Left colon (tissue), 2 donors: ENCODE results near the gene MAB21L3. TPM values are rescaled to one million over a fixed set of nuclear protein-coding genes. Genes with fewer than 3 reads are reported as not detected.

Experiments
- ATAC-seq: fragments of 200-7000 bp; cut with Tn5 transposase; one replicate; pipeline ENCODE4 v1.9.1; 2020; ENCODE audit warnings: mild to moderate bottlenecking, moderate library complexity
- DNase-seq, 2 donors: peaks; one replicate each; pipeline ENCODE4 v3.0.0-alpha.2; 2020
- intact Hi-C, 2 donors: fragments of 100-400 bp; cut with DNase I in 1 of 2; cut with micrococcal nuclease in 1 of 2; formaldehyde crosslinking; loops; one replicate each; pipeline versions ENCODE4 v1.11.2 to v1.14.0; 2022; cut with DNase I, micrococcal nuclease
- total RNA-seq, 2 donors: library from RNA; stranded (reverse); fragmentation: NEBNext Ultra II Directional; extraction: Animal tissue kit (Norgen Biotek cat#: 25700); gene quantifications; one replicate each; pipeline ENCODE4 v1.2.1, GENCODE V29; 2021
- donor health status: DM: no; HTN: no; CAD: no.
- donor health status: DM: yes; HTN: yes; CAD: no.

MAB21L3 gene
- total RNA-seq, 2 donors from 2014 or later: 4.7 to 5.7 TPM

DNA sequence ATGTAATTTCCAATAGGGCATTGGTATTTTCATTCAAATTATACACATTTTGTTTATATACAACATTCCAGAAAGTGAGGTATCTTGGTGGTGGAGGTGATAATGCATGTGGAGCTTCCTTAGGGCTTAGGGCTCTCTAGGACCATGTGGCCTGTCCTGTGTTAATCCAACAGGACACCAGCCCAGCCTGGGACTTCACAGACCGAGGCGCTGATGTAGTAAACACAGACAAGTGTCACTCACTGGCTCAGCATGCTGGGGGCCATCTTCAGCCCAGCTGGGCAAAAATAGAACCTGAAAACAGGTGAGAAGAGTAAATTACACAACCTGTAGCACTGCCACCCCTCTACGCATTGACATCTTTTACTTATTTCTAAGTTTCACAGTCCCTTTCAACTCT is 66.7 kb downstream of the MAB21L3 start:
- intact Hi-C loops: no loop called here
- DNase-seq (no peak), ATAC-seq (no peak)

DNA sequence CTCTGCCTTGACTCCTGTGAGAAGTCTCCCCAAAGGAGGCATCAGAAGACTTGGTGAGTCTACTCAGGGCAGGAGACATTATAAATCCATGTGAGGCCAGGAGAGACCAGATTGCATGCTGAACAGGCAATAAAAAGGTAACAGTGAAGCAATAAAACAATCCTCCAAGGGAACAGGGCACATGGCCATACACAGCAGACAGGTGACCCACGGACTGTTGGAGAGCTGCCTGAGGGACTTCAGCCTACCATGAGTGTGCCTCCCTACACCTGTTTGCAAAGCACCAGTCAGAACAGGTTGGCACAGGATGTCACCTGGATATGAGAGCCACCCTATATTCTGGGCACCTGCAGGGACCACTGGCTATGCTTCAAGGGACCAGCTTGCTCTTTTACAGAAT is 67.6 kb downstream of the MAB21L3 start:
- intact Hi-C loops: no loop called here
- DNase-seq (peak; percentile 77 to 93), ATAC-seq (peak; percentile 96)

DNA sequence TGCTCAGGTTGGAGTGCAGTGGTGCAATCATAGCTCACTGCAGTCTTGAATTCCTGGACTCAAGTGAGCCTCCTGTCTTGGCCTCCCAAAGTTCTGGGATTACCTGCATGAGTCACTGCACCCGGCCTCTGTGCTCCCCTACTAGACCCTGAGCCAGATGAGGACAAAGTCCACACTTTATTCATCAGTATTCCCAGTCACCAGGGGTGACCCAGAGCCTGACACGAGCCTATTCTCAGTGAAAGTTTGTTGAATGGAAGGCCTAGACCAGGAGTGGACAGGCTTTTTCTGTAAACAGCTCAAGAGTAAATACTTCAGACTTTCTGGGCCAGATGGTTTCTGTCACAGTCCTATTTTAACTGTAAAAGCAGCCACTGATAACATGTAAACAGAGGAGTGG is 68.2 kb downstream of the MAB21L3 start:
- intact Hi-C loops: no loop called here
- ATAC-seq (peak; percentile 53), DNase-seq (peak in 1 of 2 donors; percentile 55)

DNA sequence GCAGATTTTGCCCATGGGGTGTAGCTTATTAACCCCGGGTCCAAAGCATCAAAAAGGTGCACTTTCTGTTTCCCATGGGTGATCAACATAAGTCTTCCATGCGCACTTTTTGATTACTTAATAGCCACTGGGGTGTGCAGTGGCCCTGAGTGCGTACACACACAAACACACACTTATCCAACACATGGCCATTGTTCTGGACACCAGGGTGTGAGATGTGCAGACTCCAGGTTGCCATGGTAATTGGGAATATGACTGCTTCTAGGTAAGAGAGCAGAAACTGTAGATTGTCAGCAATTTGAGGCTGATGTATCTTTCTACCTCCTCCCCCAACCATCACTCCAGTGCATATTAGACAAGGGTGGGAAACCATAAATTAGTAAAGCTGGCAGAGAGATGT is 68.8 kb downstream of the MAB21L3 start:
- intact Hi-C loops: no loop called here
- DNase-seq: no peak
- ATAC-seq: peak; percentile 6

DNA sequence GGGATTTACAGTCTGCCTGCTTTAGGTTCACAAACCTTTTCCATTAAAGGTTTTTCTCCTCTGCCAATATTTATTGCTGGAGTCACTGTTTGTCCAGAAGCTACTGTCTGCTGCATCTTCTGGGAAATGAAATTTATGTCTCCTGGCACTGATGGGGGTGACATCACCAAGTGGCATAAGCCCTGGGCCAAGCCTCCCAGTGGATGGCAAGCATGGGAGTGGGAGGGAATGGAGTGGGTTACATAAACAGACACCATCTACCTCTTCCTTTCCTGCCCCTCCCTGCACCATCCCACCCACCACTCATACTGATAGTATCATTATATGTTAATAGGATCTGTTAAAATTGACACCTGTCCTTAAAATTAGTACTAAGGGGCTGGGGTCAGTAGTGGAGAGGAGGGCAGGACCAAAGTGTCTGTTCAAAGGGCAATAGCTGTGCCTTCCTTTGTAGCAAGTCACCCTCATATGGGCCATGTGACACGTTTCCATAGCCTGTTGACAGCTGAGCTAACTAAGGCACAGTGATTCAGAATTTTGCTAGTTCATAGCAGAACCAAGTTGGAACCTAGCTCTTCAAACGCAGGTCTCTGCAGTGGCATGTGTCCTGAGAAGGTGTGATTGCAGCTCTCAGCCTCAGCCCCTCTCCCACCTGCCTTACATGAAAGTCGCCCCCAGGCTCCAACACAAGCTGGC is 71.0 kb downstream of the MAB21L3 start:
- ATAC-seq (no peak), DNase-seq (no peak)

More for the DNA sequence above, 71.0 kb downstream of the MAB21L3 start:
- intact Hi-C loops: no loop called here

Other genes with a start within 250 kb of the MAB21L3 start
- gene SLC22A15, start 134.9 kb upstream of the MAB21L3 start, total RNA-seq: 1 to 10 TPM; 1.9 to 4.8 TPM